Heart right ventricle (tissue), 16 donors: ENCODE results near the gene CBLB. TPM values are rescaled to one million over a fixed set of nuclear protein-coding genes. Genes with fewer than 3 reads are reported as not detected.

Experiments used
- ATAC-seq, 8 donors: fragments of 200-7000 bp; cut with Tn5 transposase; one replicate each; pipeline ENCODE4 v1.9.1; 2020; ENCODE audit warnings: mild to moderate bottlenecking in 8 of 8, moderate library complexity in 8 of 8, moderate number of reproducible peaks in 1 of 8
- DNase-seq, 2 donors: peaks; one replicate each; pipeline ENCODE4 v3.0.0-alpha.2; 2020
- H3K27ac ChIP-seq, 10 donors: fragments of 200-600 bp; sonication (generic) in 2 of 10; one replicate each; pipeline versions ENCODE4 v1.5.0 to v1.8.0; 2020 to 2022; ENCODE audit warnings: mild to moderate bottlenecking in 3 of 10
- H3K27me3 ChIP-seq, 7 donors: fragments of 200-600 bp; one replicate each; pipeline ENCODE4 v1.8.0; 2021 to 2022; ENCODE audit warnings: mild to moderate bottlenecking in 2 of 7
- H3K36me3 ChIP-seq, 9 donors: fragments of 200-600 bp; sonication (generic) in 1 of 9; one replicate each; pipeline versions ENCODE4 v1.5.0 to v1.8.0; 2020 to 2022; ENCODE audit warnings: mild to moderate bottlenecking in 2 of 9
- H3K4me1 ChIP-seq, 9 donors: fragments of 200-600 bp; sonication (generic) in 1 of 9; one replicate each; pipeline versions ENCODE4 v1.5.0 to v1.8.0; 2020 to 2022; ENCODE audit warnings: mild to moderate bottlenecking in 4 of 9
- H3K4me3 ChIP-seq, 10 donors: fragments of 200-600 bp; sonication (generic) in 2 of 10; one replicate each; pipeline versions ENCODE4 v1.5.0 to v1.8.0; 2020 to 2022; ENCODE audit warnings: mild to moderate bottlenecking in 7 of 10, moderate library complexity in 2 of 10
- H3K9me3 ChIP-seq, 11 donors: fragments of 200-600 bp in 10 of 11; sonication (generic) in 2 of 11; one replicate each; pipeline versions ENCODE4 v1.5.0 to v1.8.0; 2013 to 2022; ENCODE audit warnings: mild to moderate bottlenecking in 2 of 11, control low read depth in 1 of 11, moderate library complexity in 1 of 11
- CTCF ChIP-seq, 9 donors: fragments of 200-600 bp; sonication (generic) in 2 of 9; IDR thresholded peaks; one replicate each; pipeline versions ENCODE4 v1.5.0 to v1.8.0; 2021 to 2022; ENCODE audit warnings: antibody characterized with exemption in 9 of 9, mild to moderate bottlenecking in 5 of 9, moderate library complexity in 1 of 9
- WGBS, 2 donors: extraction: QIAGEN DNeasy Blood & Tissue Kit; methylation state at CpG; one replicate each; pipeline ENCODE4 v1.1.7; 2013; ENCODE audit warnings: inconsistent platforms in 1 of 2; 5-methylcytosine and 5-hydroxymethylcytosine counted together
- intact Hi-C, 10 donors: fragments of 100-400 bp; cut with DNase I; formaldehyde crosslinking; loops; one replicate each; pipeline versions ENCODE4 v1.11.1 to v1.14.2; 2022
- polyA plus RNA-seq, 2 donors: library from polyadenylated mRNA; stranded (reverse); fragments of 200-250 nt; gene quantifications; one replicate each; pipeline ENCODE4 v1.2.3, GENCODE V29; 2013
- total RNA-seq, 10 donors: library from RNA; stranded (reverse); fragmentation: NEBNext Ultra II Directional in 3 of 10; extraction: Animal tissue kit (Norgen Biotek cat#: 25700) in 3 of 10; gene quantifications; one replicate each; pipeline versions ENCODE4 v1.2.1 to v1.2.4, GENCODE V29; 2021 to 2023
- donor health status: Arrhythmogenic right ventricular cardiomyopathy.
- donor health status: ischemic (EF 13 %, LVEDD 7.1; RV severe dilation, severe dysfunction).
- donor health status: healthy with polysubstance abuse.
- donor health status: DM: no; HTN: yes; CAD: no.
- donor health status: DM: no; HTN: no; CAD: no.
- donor health status: ischemic (EF 25% LVEDD 6.9; RV normal size, moderate dysfunction).
- donor health status: ischemic (EF 25% LVEDD 5.7; RV mildly dilated, moderate dysfunction).
- donor health status: healthy.
- donor health status: DM: yes; HTN: yes; CAD: no.
- donor health status: Ischemic cardiomyopathy.
- donor health status: ischemic (EF 35%, LVEDD 5.7; RV mildly dilated, moderate dysfunction).
- donor health status: nonischemic (EF 11% LVEDD 7.7; RV severe dilation, severe dysfunction).
- donor health status: DM: yes; HTN: yes; CAD: no.
- donor health status: PGD.
- donor health status: ischemic (EF 29% LVEDD 5.4; RV normal size, mild dysfunction).
- donor health status: nonischemic (EF 23%, LVEDD 6.1; RV moderate dilation, normal function).

Gene CBLB
- total and polyA plus RNA-seq, 12 donors: 14.2 to 72.7 (median 46.0) TPM

GRCh38 chr3:105767216-105767615 lies 101.6 kb downstream of the CBLB start:
- intact Hi-C loops: no loop called here
- H3K4me3 ChIP-seq: peak overlapping the region in 2 of 10 donors; percentile 16 to 21
- H3K4me1 ChIP-seq: peaks cover 0 to 61% (median 32%) of the 10 kb centered on the region in 9 donors
- peaks cover 0 to 7% (median 0%) of the 10 kb centered on the region in 11 donors for H3K9me3 ChIP-seq
- no peak overlapping the region for H3K27ac ChIP-seq
- peaks cover 0 to 17% (median 4%) of the 10 kb centered on the region in 9 donors for H3K36me3 ChIP-seq
- no peak for DNase-seq
- WGBS, 2 donors: 66 to 78% methylated on average over 3 of the region's 3 CpGs
- TF ChIP-seq CTCF (IDR thresholded peaks at IDR 0.05): no peak
- H3K27me3 ChIP-seq: no peaks in the 10 kb centered on the region
- no peak for ATAC-seq

GRCh38 chr3:105765308-105765639 lies 103.5 kb downstream of the CBLB start:
- no peak for TF ChIP-seq CTCF (IDR thresholded peaks at IDR 0.05)
- Histone ChIP-seq H3K36me3 (peaks cover 0 to 33% (median 7%) of the 10 kb centered on the region in 9 donors), H3K9me3 (peaks cover 0 to 12% (median 0%) of the 10 kb centered on the region in 11 donors), H3K27me3 (no peaks in the 10 kb centered on the region), H3K27ac (peak overlapping the region in 1 of 10 donors; percentile 42), H3K4me1 (peaks cover 0 to 49% (median 32%) of the 10 kb centered on the region in 9 donors), H3K4me3 (no peak overlapping the region)
- ATAC-seq (no peak), DNase-seq (no peak)
- intact Hi-C loops: no loop called here

GRCh38 chr3:105764378-105765307 lies 104.2 kb downstream of the CBLB start:
- peak in 1 of 8 donors; percentile 24 for ATAC-seq
- intact Hi-C loops: no loop called here
- Histone ChIP-seq H3K36me3 (peaks cover 0 to 39% (median 7%) of the 10 kb centered on the region in 9 donors), H3K4me1 (peaks cover 0 to 49% (median 32%) of the 10 kb centered on the region in 9 donors), H3K9me3 (peaks cover 0 to 12% (median 0%) of the 10 kb centered on the region in 11 donors), H3K27me3 (no peaks in the 10 kb centered on the region), H3K4me3 (no peak overlapping the region), H3K27ac (peak overlapping the region in 1 of 10 donors; percentile 42)
- DNase-seq: no peak
- 88 to 89% methylated on average over 2 of the region's 2 CpGs for WGBS, 2 donors
- TF ChIP-seq CTCF (IDR thresholded peaks at IDR 0.05): no peak

- ATAC-seq: no peak
- H3K4me3 ChIP-seq: no peak overlapping the region
- intact Hi-C loops: no loop called here
- H3K27ac ChIP-seq: no peak overlapping the region
- H3K27me3 ChIP-seq: no peaks in the 10 kb centered on the region
- no peak for TF ChIP-seq CTCF (IDR thresholded peaks at IDR 0.05)
- peaks cover 0 to 49% (median 32%) of the 10 kb centered on the region in 9 donors for H3K4me1 ChIP-seq
- H3K36me3 ChIP-seq: peaks cover 0 to 49% (median 8%) of the 10 kb centered on the region in 9 donors
- no peak for DNase-seq
- peaks cover 0 to 22% (median 0%) of the 10 kb centered on the region in 11 donors for H3K9me3 ChIP-seq
Observed at GRCh38 chr3:105763659-105764036, 105.2 kb downstream of the CBLB start.
